Adrenal gland (tissue), 12 donors: Measurements from ENCODE around the gene SDF4. TPM values are rescaled to one million over a fixed set of nuclear protein-coding genes. Genes with fewer than 3 reads are reported as not detected.

Source experiments
- DNase-seq, 7 donors: peaks; one replicate each; pipeline ENCODE4 v3.0.0-alpha.2; 2019 to 2020
- H3K27ac ChIP-seq, 5 donors: fragments of 200-600 bp; sonication (generic) in 4 of 5; 1 replicate in 3 of 5; 2 replicates in 2 of 5; pipeline versions ENCODE4 v1.5.1 to v1.8.0; 2016 to 2020; ENCODE audit warnings: mild to moderate bottlenecking in 1 of 5
- H3K27me3 ChIP-seq: fragments of 200-600 bp; 2 replicates; pipeline ENCODE4 v1.8.0; 2021
- H3K36me3 ChIP-seq, 2 donors: fragments of 200-600 bp; replicated peaks in 1 of 2; 1 replicate in 1 of 2; 2 replicates in 1 of 2; pipeline versions ENCODE4 v1.5.1 to v1.8.0; 2018 to 2022
- H3K4me1 ChIP-seq, 2 donors: fragments of 200-600 bp; replicated peaks in 1 of 2; 1 replicate in 1 of 2; 2 replicates in 1 of 2; pipeline versions ENCODE4 v1.5.1 to v1.8.0; 2018 to 2021
- H3K4me3 ChIP-seq, 4 donors: fragments of 200-600 bp; sonication (generic) in 3 of 4; one replicate each; pipeline ENCODE4 v1.5.1; 2016 to 2018
- H3K9me3 ChIP-seq, 3 donors: fragments of 200-600 bp; sonication (generic) in 1 of 3; replicated peaks in 1 of 3; 1 replicate in 2 of 3; 2 replicates in 1 of 3; pipeline versions ENCODE4 v1.5.1 to v1.8.0; 2016 to 2021
- CTCF ChIP-seq, 6 experiments: fragments of 450-650 bp in 4 of 6; fragments of 200-600 bp in 2 of 6; sonication (generic) in 1 of 6; IDR thresholded peaks; 1 replicate in 5 of 6; 2 replicates in 1 of 6; pipeline versions ENCODE4 v1.5.1 to v1.8.0; 2016 to 2021; ENCODE audit warnings: antibody characterized with exemption in 6 of 6, mild to moderate bottlenecking in 2 of 6, moderate library complexity in 1 of 6
- POLR2A ChIP-seq, 2 donors: fragments of 450-650 bp; IDR thresholded peaks; one replicate each; pipeline ENCODE4 v1.6.1; 2017; ENCODE audit warnings: antibody characterized with exemption in 2 of 2, mild to moderate bottlenecking in 2 of 2, moderate library complexity in 1 of 2
- WGBS, 4 donors: extraction: QIAGEN DNeasy Blood & Tissue Kit in 2 of 4; methylation state at CpG; one replicate each; pipeline versions ENCODE4 v1.1.5 to v1.1.7; 2013 to 2017; 5-methylcytosine and 5-hydroxymethylcytosine counted together
- intact Hi-C, 2 donors: fragments of 100-400 bp; cut with DNase I; formaldehyde crosslinking; loops; one replicate each; pipeline versions ENCODE4 v1.14.1 to v1.15.0; 2022 to 2023
- polyA plus RNA-seq, 3 donors: library from polyadenylated mRNA; stranded (reverse); fragments of 200-250 nt in 2 of 3; fragments of 350-450 nt in 1 of 3; fragmentation: Illumina TruSeq in 1 of 3; extraction: RNeasy Lipid Tissue Mini Kit (QIAGEN cat#74804) in 1 of 3; gene quantifications; one replicate each; pipeline ENCODE4 v1.2.3, GENCODE V29; 2013 to 2014
- total RNA-seq, 9 donors: library from RNA; depleted of rRNA in 4 of 9; stranded (reverse); fragments of >200 nt in 4 of 9; fragments of 120-200 nt in 1 of 9; fragmentation: NEBNext Ultra II Directional in 1 of 9; extraction: Animal tissue kit (Norgen Biotek cat#: 25700) in 1 of 9; gene quantifications; one replicate each; pipeline versions ENCODE4 v1.1.0 to v1.2.4, GENCODE V29; 2013 to 2023
- donor health status: healthy with polysubstance abuse.
- donor health status: Bipolar disorder and iron deficiency.
- donor health status: DM: yes; HTN: yes; CAD: no.
- donor health status: DM: no; HTN: no; CAD: no.
- donor health status: DM: no; HTN: no; CAD: no.
- donor health status: DM: yes; HTN: yes; CAD: no.

The SDF4 gene
- total and polyA plus RNA-seq, 12 donors: 49.4 to 221 (median 142) TPM

DNA sequence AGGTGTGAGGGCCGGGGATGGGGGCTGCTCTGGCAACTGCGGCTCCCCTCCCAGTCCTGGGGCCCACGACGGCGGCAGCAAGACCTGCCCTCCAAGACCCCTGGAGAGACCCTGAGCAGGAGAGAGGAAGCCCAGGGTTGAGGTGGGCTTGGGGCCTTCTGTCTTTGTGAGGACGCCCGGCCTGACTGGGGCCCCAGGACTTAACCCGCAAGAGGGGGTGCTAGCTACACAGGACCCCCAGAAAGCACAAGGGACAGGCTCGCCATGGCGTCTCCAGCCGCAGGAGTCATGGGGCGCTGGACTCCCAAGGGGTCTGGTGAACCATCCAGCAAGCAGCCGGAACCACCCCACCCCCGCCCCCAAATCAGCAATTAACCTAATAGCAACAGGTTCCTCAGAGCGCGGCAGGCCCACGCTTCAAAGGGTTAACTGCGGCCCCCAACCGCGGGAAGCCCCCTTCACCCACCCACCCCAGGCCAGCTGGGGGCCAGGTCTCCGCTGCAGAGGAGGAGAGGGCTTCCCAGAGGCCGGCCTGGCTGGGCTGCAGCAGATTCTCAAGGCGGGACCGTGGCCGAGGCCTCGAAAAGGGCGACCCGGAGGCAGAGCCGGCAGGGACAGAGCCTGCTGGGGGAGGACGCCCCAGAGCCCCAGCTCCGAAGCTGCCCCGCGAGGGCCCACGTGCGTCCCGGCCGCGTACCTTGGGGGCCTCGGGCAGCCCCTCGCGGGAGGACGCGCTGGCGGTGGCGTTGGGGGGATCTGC is 14.2 kb upstream of the SDF4 start:
- H3K4me1 ChIP-seq: no peaks in the 10 kb centered on the region
- intact Hi-C loops: no loop called here
- no peak overlapping the region for H3K27ac ChIP-seq
- WGBS, 4 donors: 32 to 49% (median 43%) methylated on average over 15 to 45 of the region's 45 CpGs; no CpG with 5 or more reads in 1 of the 4 donors
- TF ChIP-seq POLR2A (IDR thresholded peaks at IDR 0.05): no peak
- no peak for TF ChIP-seq CTCF (IDR thresholded peaks at IDR 0.05)
- no peaks in the 10 kb centered on the region for H3K9me3 ChIP-seq
- no peak overlapping the region for H3K4me3 ChIP-seq
- DNase-seq: no peak
- H3K36me3 ChIP-seq: no peaks in the 10 kb centered on the region
- H3K27me3 ChIP-seq: peaks cover 13% of the 10 kb centered on the region

- DNase-seq: no peak
- Histone ChIP-seq H3K4me3 (no peak overlapping the region), H3K9me3 (no peaks in the 10 kb centered on the region), H3K36me3 (no peaks in the 10 kb centered on the region), H3K4me1 (no peaks in the 10 kb centered on the region), H3K27ac (no peak overlapping the region), H3K27me3 (peaks cover 13% of the 10 kb centered on the region)
- no peak for TF ChIP-seq POLR2A (IDR thresholded peaks at IDR 0.05)
- no peak for TF ChIP-seq CTCF (IDR thresholded peaks at IDR 0.05)
- intact Hi-C loops: no loop called here
- WGBS, 4 donors: 60 to 84% (median 75%) methylated on average over 5 to 22 of the region's 23 CpGs
Measured at GRCh38 chr1:1245178-1245816, 13.5 kb upstream of the SDF4 start.

GRCh38 chr1:1244192-1244811 is 12.5 kb upstream of the SDF4 start:
- Histone ChIP-seq H3K9me3 (no peaks in the 10 kb centered on the region), H3K36me3 (no peaks in the 10 kb centered on the region), H3K27ac (no peak overlapping the region), H3K27me3 (peaks cover 13% of the 10 kb centered on the region), H3K4me3 (no peak overlapping the region), H3K4me1 (no peaks in the 10 kb centered on the region)
- no peak for DNase-seq
- TF ChIP-seq CTCF (IDR thresholded peaks at IDR 0.05) (no peak), POLR2A (IDR thresholded peaks at IDR 0.05) (no peak)
- 74 to 84% (median 76%) methylated on average over 19 to 30 of the region's 30 CpGs for WGBS, 4 donors
- intact Hi-C loops: no loop called here

DNA sequence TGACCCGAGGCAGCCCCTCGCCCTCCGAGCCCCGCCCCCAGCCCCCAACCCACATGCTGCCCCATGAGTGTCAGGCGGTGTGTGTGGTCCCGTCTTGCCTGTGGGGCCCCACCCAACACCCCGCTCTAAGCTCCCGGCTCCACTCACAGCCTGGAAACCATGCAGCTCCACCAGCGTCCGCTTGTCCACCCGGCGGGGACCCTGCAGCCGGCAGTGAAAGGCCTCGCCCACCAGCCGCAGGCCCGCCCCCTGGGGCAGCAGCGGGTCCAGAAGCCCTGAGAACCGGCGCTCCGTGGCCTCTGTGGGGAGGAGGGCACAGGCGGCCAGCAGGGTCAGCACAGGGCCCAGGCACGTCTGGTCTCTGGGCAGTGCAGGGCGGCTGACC is 12.0 kb upstream of the SDF4 start:
- Histone ChIP-seq H3K27ac (no peak overlapping the region), H3K4me3 (no peak overlapping the region), H3K36me3 (no peaks in the 10 kb centered on the region), H3K9me3 (no peaks in the 10 kb centered on the region), H3K4me1 (no peaks in the 10 kb centered on the region), H3K27me3 (peaks cover 13% of the 10 kb centered on the region)
- no peak for DNase-seq
- intact Hi-C loops: no loop called here
- TF ChIP-seq CTCF (IDR thresholded peaks at IDR 0.05) (no peak), POLR2A (IDR thresholded peaks at IDR 0.05) (no peak)
- 53 to 83% (median 62%) methylated on average over 2 to 23 of the region's 23 CpGs for WGBS, 4 donors
